Immature natural killer cell (primary cell): ENCODE data around the gene ANAPC4. TPM values are rescaled to one million over a fixed set of nuclear protein-coding genes. Genes with fewer than 3 reads are reported as not detected.

ENCODE experiments used
- DNase-seq, 3 donors: peaks; one replicate each; pipeline ENCODE4 v3.0.0; 2022; ENCODE audit warnings: mixed read lengths in 1 of 3
- H3K27ac Mint-ChIP-seq, 6 donors: one replicate each; pipeline ENCODE4 v1.8.0; 2020; ENCODE audit warnings: mixed read lengths in 6 of 6, mild to moderate bottlenecking in 5 of 6, inconsistent platforms in 4 of 6, moderate library complexity in 3 of 6
- H3K27me3 Mint-ChIP-seq, 3 donors: one replicate each; pipeline ENCODE4 v1.8.0; 2020 to 2021; ENCODE audit warnings: low read depth in 3 of 3, mild to moderate bottlenecking in 3 of 3, mixed read lengths in 3 of 3, moderate library complexity in 3 of 3, inconsistent platforms in 1 of 3
- H3K36me3 Mint-ChIP-seq, 3 donors: one replicate each; pipeline ENCODE4 v1.8.0; 2020; ENCODE audit warnings: mixed read lengths in 3 of 3, inconsistent platforms in 2 of 3, mild to moderate bottlenecking in 2 of 3
- H3K4me1 Mint-ChIP-seq, 2 donors: one replicate each; pipeline ENCODE4 v1.8.0; 2020; ENCODE audit warnings: inconsistent platforms in 2 of 2, mild to moderate bottlenecking in 2 of 2, mixed read lengths in 2 of 2, moderate library complexity in 1 of 2
- H3K4me3 Mint-ChIP-seq, 5 donors: one replicate each; pipeline ENCODE4 v1.8.0; 2020; ENCODE audit warnings: mild to moderate bottlenecking in 5 of 5, mixed read lengths in 5 of 5, inconsistent platforms in 3 of 5, moderate library complexity in 3 of 5
- H3K9me3 Mint-ChIP-seq, 6 donors: one replicate each; pipeline ENCODE4 v1.8.0; 2020; ENCODE audit warnings: mild to moderate bottlenecking in 6 of 6, mixed read lengths in 6 of 6, inconsistent platforms in 4 of 6, moderate library complexity in 3 of 6
- polyA plus RNA-seq, 3 donors: library from polyadenylated mRNA; unstranded; fragments of 300-500 nt; fragmentation: Illumina TruSeq; gene quantifications; one replicate each; pipeline ENCODE4 v1.2.3, GENCODE V29; 2021

The ANAPC4 gene
- polyA plus RNA-seq, 3 donors from 2014 or later, result 13.3 to 25.7 (median 18.6) TPM

- H3K4me1 Mint-ChIP-seq, result no peaks in the 10 kb centered on the region
- no peak overlapping the region for H3K27ac Mint-ChIP-seq
- peaks cover 0 to 3% (median under 1%) of the 10 kb centered on the region in 3 donors for H3K27me3 Mint-ChIP-seq
- no peak overlapping the region for H3K4me3 Mint-ChIP-seq
- DNase-seq, result no peak
- no peaks in the 10 kb centered on the region for H3K9me3 Mint-ChIP-seq
- peaks cover under 1 to 7% (median 3%) of the 10 kb centered on the region in 3 donors for H3K36me3 Mint-ChIP-seq
Observed at GRCh38 chr4:25427871-25428270, 50.8 kb downstream of the ANAPC4 start.

DNA sequence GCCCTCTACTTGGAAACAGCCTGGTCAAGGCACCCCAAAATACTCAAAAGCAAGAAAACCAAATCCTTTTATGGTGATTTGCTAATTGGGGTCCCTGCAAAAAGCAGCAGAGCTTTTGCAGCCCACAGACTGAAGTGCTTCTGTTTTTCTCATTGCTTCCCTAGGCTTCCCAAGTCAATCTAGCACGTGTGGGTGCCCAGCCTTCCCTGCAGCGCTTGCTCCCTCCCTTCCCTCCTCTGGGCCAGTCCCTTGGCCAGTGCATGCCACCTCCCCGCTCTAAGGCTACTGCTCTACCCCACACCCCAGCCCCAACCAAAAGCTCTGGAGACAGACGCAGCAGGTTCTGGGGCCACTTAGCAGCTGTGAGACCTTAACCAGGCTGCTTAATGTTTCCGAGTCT is 53.6 kb downstream of the ANAPC4 start:
- Mint-ChIP-seq H3K36me3 (peaks cover 4 to 11% (median 4%) of the 10 kb centered on the region in 3 donors), H3K27ac (no peak overlapping the region), H3K4me1 (no peaks in the 10 kb centered on the region), H3K9me3 (peaks cover 0 to 2% (median 0%) of the 10 kb centered on the region in 6 donors), H3K27me3 (peaks cover 0 to 2% (median 0%) of the 10 kb centered on the region in 3 donors), H3K4me3 (no peak overlapping the region)
- no peak for DNase-seq

DNA sequence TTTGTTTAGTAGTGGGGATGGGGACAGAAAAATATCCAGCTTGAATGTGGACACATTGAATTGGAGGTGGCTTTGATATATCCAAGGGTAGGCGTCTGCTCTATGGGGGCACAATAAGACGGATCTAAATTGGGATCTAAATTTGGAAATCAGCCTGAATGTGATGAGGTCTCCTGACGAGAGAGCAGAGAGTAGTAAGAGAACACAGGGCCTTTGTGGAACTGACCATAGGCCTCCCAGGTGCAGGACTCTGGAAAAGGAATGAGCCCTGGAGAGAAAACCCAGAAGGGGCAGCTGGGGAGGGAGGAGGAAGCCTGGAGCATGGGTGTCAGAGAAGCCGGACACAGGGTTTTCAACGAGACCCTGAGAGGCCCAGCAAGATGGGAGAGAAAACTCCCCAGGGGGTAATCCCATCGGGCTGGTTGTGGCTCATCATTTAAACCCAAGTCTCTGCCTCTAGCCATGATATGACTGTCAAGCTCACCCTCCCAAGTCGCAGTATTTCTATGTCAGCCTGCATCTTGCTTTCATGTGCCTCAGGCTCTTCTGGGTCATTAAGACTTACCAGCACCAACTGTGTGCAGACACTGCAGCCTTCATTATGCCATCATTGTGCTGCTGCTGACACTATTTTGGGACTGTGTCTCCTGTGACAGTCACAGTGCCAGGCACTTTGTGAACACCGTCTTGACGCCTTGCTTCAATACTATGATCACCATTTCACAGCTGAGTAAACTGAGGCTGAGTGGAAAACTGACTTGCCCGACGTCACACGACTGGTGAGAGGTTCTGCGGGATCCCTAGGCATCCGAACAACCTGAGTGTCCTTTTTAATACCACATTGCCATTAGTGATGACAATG is 57.1 kb downstream of the ANAPC4 start:
- Mint-ChIP-seq H3K36me3 (peaks cover 4 to 7% (median 4%) of the 10 kb centered on the region in 3 donors), H3K4me1 (no peaks in the 10 kb centered on the region), H3K27me3 (no peaks in the 10 kb centered on the region), H3K27ac (no peak overlapping the region), H3K4me3 (no peak overlapping the region), H3K9me3 (peaks cover 0 to 2% (median 0%) of the 10 kb centered on the region in 6 donors)
- DNase-seq, result no peak

DNA sequence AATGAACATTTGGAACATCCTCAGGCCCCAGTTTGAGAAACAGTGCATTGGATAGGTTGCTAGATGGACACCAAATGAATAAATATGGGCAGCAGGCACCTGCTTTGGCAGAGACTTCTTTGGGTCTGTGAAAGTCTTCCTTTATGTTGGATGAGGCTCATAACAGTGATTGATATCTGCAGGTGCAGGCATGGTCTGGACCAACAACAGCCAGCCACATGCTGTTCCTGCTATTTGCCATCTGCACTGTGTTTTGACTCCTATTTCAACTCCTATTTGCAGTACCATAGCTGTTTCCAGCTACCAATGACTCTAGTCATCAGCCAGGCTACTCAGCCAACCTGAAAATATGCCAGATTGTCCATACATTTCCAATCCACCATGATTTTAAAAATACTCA is 60.9 kb downstream of the ANAPC4 start:
- Mint-ChIP-seq H3K36me3 (peaks cover 3 to 7% (median 7%) of the 10 kb centered on the region in 3 donors), H3K4me3 (no peak overlapping the region), H3K27ac (no peak overlapping the region), H3K9me3 (peaks cover 0 to 7% (median under 1%) of the 10 kb centered on the region in 6 donors), H3K4me1 (no peaks in the 10 kb centered on the region), H3K27me3 (peaks cover 0 to 1% (median 0%) of the 10 kb centered on the region in 3 donors)
- no peak for DNase-seq

DNA sequence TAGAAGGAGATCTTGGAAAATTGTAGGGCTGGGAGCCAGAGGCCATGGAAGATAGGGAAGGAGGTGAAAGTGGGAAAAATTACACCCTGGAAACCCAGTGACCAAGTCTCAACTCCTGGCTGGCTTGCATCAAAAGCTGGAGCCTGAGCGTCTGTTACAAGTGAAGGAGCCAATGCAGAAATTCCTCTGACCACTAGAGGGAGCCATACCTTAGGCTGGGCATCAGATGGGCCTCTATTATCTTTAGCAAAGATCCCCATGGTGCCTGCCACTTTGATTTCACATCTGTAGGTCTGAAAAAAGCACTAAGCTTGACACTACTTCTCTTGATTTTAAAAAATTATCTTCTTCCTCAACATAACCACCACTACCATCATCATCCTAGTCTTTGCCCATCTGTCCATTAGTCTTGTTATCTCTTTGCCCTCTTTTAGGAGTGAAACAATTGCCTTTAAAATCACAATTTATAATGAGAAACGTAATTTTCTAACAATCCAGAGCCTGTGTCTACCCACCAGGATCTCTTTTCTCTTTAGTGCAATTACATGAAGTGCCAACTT is 62.9 kb downstream of the ANAPC4 start:
- Mint-ChIP-seq H3K27me3 (peaks cover 0 to 2% (median 1%) of the 10 kb centered on the region in 3 donors), H3K9me3 (peaks cover 0 to 7% (median under 1%) of the 10 kb centered on the region in 6 donors), H3K4me3 (no peak overlapping the region), H3K4me1 (no peaks in the 10 kb centered on the region), H3K27ac (no peak overlapping the region), H3K36me3 (peaks cover 0 to 4% (median 3%) of the 10 kb centered on the region in 3 donors)
- DNase-seq, result peak; percentile 17 to 51 (median 29)

- peaks cover 0 to 7% (median under 1%) of the 10 kb centered on the region in 6 donors for H3K9me3 Mint-ChIP-seq
- H3K36me3 Mint-ChIP-seq, result peaks cover 0 to 4% (median 3%) of the 10 kb centered on the region in 3 donors
- no peak overlapping the region for H3K4me3 Mint-ChIP-seq
- H3K27ac Mint-ChIP-seq, result no peak overlapping the region
- DNase-seq, result no peak
- H3K27me3 Mint-ChIP-seq, result peaks cover 0 to 2% (median 1%) of the 10 kb centered on the region in 3 donors
- no peaks in the 10 kb centered on the region for H3K4me1 Mint-ChIP-seq
Observed at GRCh38 chr4:25440478-25441030, 63.5 kb downstream of the ANAPC4 start.

- Mint-ChIP-seq H3K9me3 (peaks cover 0 to 7% (median under 1%) of the 10 kb centered on the region in 6 donors), H3K4me3 (no peak overlapping the region), H3K4me1 (no peaks in the 10 kb centered on the region), H3K27ac (no peak overlapping the region), H3K36me3 (peaks cover 0 to 4% (median 3%) of the 10 kb centered on the region in 3 donors), H3K27me3 (peaks cover 0 to 2% (median 1%) of the 10 kb centered on the region in 3 donors)
- DNase-seq, result no peak
Observed at GRCh38 chr4:25441519-25442117, 64.6 kb downstream of the ANAPC4 start.

- H3K4me3 Mint-ChIP-seq, result no peak overlapping the region
- peaks cover 0 to 7% (median under 1%) of the 10 kb centered on the region in 6 donors for H3K9me3 Mint-ChIP-seq
- no peak for DNase-seq
- H3K36me3 Mint-ChIP-seq, result peaks cover 0 to 4% (median 3%) of the 10 kb centered on the region in 3 donors
- H3K4me1 Mint-ChIP-seq, result no peaks in the 10 kb centered on the region
- H3K27ac Mint-ChIP-seq, result no peak overlapping the region
- peaks cover 0 to 2% (median 1%) of the 10 kb centered on the region in 3 donors for H3K27me3 Mint-ChIP-seq
Observed at GRCh38 chr4:25442863-25443307, 65.8 kb downstream of the ANAPC4 start.

- H3K27ac Mint-ChIP-seq, result no peak overlapping the region
- H3K9me3 Mint-ChIP-seq, result peaks cover 0 to 7% (median under 1%) of the 10 kb centered on the region in 6 donors
- no peaks in the 10 kb centered on the region for H3K4me1 Mint-ChIP-seq
- no peak overlapping the region for H3K4me3 Mint-ChIP-seq
- peaks cover 0 to 2% (median 1%) of the 10 kb centered on the region in 3 donors for H3K27me3 Mint-ChIP-seq
- H3K36me3 Mint-ChIP-seq, result peaks cover 0 to 4% (median 3%) of the 10 kb centered on the region in 3 donors
- no peak for DNase-seq
Observed at GRCh38 chr4:25443851-25444250, 66.8 kb downstream of the ANAPC4 start.

GRCh38 chr4:25446611-25447010 is 69.5 kb downstream of the ANAPC4 start:
- peaks cover 0 to 2% (median 0%) of the 10 kb centered on the region in 3 donors for H3K36me3 Mint-ChIP-seq
- DNase-seq, result no peak
- H3K4me3 Mint-ChIP-seq, result no peak overlapping the region
- peaks cover 0 to 3% (median 2%) of the 10 kb centered on the region in 3 donors for H3K27me3 Mint-ChIP-seq
- H3K9me3 Mint-ChIP-seq, result no peaks in the 10 kb centered on the region
- H3K4me1 Mint-ChIP-seq, result no peaks in the 10 kb centered on the region
- no peak overlapping the region for H3K27ac Mint-ChIP-seq

DNA sequence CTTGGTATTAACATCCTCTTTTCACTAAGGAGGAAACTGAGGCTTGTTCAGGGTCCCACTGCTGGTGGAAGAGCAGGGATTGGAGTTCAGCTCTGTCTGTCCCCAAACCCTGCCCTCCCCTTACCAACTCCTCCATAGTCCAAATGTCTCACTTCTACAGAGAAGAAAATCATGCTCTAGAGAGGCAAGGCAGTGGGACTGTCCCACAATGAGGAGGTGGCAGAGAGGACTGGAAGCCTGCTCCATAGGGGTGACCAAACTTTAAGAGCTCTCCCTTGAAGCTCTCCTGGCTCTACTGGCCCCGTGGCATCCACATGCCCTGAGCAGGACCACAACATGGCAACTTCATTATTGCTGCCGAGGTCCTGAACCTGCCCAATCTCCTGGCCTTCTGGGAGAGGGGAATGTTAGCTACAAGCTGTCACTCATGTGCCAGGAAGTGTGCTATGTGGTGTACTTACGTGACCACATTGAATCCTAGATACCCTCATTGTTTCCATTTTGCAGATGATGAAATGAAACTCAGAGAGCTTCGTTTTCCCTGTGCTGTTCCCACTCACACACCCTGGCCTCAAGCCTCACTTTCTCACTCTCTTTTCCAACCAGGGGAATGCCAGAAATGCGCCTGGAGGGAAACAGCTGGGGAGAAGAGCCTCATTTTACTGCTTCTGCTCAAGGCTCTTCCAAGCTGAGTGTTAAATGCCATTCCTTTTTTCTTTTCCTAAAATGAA is 71.5 kb downstream of the ANAPC4 start:
- no peaks in the 10 kb centered on the region for H3K9me3 Mint-ChIP-seq
- DNase-seq, result no peak
- no peak overlapping the region for H3K4me3 Mint-ChIP-seq
- H3K36me3 Mint-ChIP-seq, result no peaks in the 10 kb centered on the region
- H3K27ac Mint-ChIP-seq, result no peak overlapping the region
- H3K4me1 Mint-ChIP-seq, result no peaks in the 10 kb centered on the region
- peaks cover 0 to 5% (median 2%) of the 10 kb centered on the region in 3 donors for H3K27me3 Mint-ChIP-seq

GRCh38 chr4:25449270-25449669 is 72.2 kb downstream of the ANAPC4 start:
- Mint-ChIP-seq H3K4me1 (no peaks in the 10 kb centered on the region), H3K27ac (no peak overlapping the region), H3K4me3 (no peak overlapping the region), H3K36me3 (no peaks in the 10 kb centered on the region), H3K9me3 (no peaks in the 10 kb centered on the region), H3K27me3 (peaks cover 0 to 5% (median under 1%) of the 10 kb centered on the region in 3 donors)
- no peak for DNase-seq

DNA sequence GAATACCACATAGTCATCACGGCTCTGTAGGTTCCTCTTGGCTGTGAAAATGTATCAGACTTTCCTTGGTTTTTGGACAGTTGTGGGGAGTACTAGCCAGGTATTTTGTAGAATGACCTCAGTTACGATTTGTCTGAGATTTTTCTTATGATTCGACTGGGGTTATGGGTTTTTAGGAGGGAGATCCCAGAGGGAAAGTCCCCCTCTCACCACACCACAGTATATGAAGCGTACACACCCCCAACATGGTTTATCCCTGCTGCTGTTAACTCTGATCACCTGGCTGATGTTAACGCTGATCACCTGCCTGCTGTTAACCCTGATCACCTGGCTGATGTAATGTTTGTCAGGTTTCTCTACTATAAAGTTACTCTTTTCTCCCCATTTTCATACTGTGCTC is 72.6 kb downstream of the ANAPC4 start:
- Mint-ChIP-seq H3K27ac (no peak overlapping the region), H3K27me3 (peaks cover 0 to 5% (median 4%) of the 10 kb centered on the region in 3 donors), H3K36me3 (no peaks in the 10 kb centered on the region), H3K4me1 (no peaks in the 10 kb centered on the region), H3K4me3 (no peak overlapping the region), H3K9me3 (no peaks in the 10 kb centered on the region)
- DNase-seq, result no peak
